Activated T-helper 1 cell treated with anti-CD3 and anti-CD28 coated beads, Interleukin-12 subunit alpha, Interleukin-12 subunit beta, Interleukin-2, Interleukin-4 antibody, amounts not matched to agents 30 ng/mL and 10 ng/mL and 1 ng/mL, durations not matched to agents 14 hours and 24 hours and 36 hours (primary cell): Measurements from ENCODE around the gene CCDC122. TPM values are rescaled to one million over a fixed set of nuclear protein-coding genes. Genes with fewer than 3 reads are reported as not detected.

Source experiments
- DNase-seq: peaks from one replicate; pipeline ENCODE4 v3.0.0; 2021; ENCODE audit warnings: low spot score
- H3K27ac Mint-ChIP-seq: one replicate; pipeline ENCODE4 v1.8.0; 2021; ENCODE audit warnings: mild to moderate bottlenecking, mixed read lengths
- H3K27me3 Mint-ChIP-seq: one replicate; pipeline ENCODE4 v1.8.0; 2022; ENCODE audit warnings: mild to moderate bottlenecking, moderate library complexity, mixed read lengths; ENCODE audit not compliant: insufficient read depth
- H3K36me3 Mint-ChIP-seq: one replicate; pipeline ENCODE4 v1.8.0; 2021; ENCODE audit warnings: low read depth, mixed read lengths
- H3K4me1 Mint-ChIP-seq: one replicate; pipeline ENCODE4 v1.8.0; 2021; ENCODE audit warnings: low read depth, mixed read lengths
- H3K4me3 Mint-ChIP-seq: one replicate; pipeline ENCODE4 v1.8.0; 2021; ENCODE audit warnings: mild to moderate bottlenecking, moderate library complexity, mixed read lengths
- H3K9me3 Mint-ChIP-seq: one replicate; pipeline ENCODE4 v1.8.0; 2021; ENCODE audit warnings: mixed read lengths
- intact Hi-C: fragments of 100-400 bp; cut with micrococcal nuclease; formaldehyde crosslinking; loops from one replicate; pipeline ENCODE4 v1.15.1; 2024
- total RNA-seq: library from RNA; stranded (reverse); gene quantifications from 2 replicates; pipeline ENCODE4 v1.2.3, GENCODE V29; 2022

The CCDC122 gene
- 0.86 and 1.5 TPM in 2 replicates for total RNA-seq

DNA sequence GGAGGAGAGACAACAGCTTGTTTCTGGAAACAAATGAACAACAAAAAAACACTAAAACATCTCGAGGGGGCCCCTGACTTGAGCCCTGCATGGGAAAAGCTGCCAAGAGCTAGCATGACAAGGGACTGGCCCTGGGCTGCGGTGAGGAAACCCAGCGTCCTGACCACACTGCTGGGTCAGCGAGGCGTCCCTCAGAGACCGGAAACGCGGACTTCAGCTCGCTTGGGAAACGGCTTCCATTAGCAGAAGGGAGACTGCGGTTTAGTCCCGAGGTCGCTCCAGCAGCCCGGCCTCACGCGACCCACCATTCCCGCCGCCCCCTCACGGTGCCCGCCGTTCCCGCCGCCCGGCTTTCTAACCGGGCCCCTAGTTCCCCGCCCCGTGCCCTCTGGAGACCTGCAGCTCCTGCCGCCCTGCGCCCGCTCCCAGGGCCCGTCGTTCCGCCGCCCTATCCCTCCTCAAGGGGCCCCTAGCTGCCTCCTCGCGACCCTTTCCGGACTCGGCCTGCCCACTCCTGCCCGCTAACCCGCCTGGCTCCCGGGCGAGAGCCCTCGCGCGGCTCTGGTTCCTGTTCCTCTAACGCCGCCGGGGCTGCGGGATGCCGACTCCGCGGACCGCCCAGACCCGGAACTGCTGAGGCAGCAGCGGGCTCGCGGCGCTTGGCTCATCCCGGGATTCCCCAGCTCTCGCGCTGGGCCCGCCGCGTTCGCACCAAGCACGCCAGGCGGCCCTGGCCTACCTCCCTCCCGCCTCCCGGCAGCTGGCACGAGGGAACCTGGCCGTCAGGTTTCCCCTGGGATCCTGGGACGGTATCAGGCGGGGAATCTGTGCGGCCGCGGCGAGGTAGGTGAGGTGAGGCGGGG is at the start of gene CCDC122:
Gene CCDC122, minus strand, starts transcription at position 849 of the 863 bp plus-strand sequence. CDS start 10,364 bp downstream, outside the sequence.
- Mint-ChIP-seq H3K4me3 (peak within 1 kb of the TSS; percentile 84), H3K27ac (peak within 1 kb of the TSS; percentile 81), H3K4me1 (peaks cover 28% of the 10 kb centered on the region), H3K9me3 (no peaks in the 10 kb centered on the region), H3K36me3 (no peaks in the 10 kb centered on the region), H3K27me3 (peaks cover 15% of the 10 kb centered on the region)
- peak; percentile 75 for DNase-seq
- intact Hi-C loops = loop anchor here (1.0 to 10.0 kb wide), 5 partner anchors 698 to 1384 kb away; partner anchors contain the start of gene TSC22D1

DNA sequence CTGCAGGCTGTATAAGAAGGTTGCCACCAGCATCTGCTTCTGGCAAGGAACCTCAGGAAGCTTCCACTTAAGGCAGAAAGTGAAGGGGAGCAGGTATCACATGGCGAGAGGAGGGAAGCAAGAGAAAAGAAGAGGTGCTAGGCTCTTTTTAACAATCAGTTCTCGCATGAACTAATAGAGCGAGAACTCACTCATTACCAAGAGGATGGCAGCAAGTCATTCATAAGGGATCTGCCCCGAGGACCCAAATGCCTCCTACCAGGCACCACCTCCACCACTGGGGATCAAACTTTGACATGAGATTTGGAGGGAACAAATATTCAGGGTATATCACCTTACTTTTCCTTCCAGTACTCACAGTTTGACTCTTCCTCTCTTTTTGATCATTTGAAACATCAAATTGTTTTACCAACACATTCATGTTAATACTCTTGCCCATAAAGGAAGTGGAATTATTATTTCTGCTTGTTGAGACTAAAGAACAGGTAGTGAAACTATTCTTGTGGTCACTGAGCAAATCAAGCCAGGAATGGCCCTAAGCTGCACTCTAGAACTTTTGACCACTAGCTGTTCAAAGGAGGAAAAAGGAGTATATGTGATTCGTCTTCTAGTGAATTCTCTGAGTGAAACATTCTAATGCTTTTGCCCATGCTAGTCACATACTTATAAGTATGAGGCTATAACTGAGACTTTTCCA is 45.2 kb upstream of the CCDC122 start:
- H3K36me3 Mint-ChIP-seq = no peaks in the 10 kb centered on the region
- no peak overlapping the region for H3K27ac Mint-ChIP-seq
- no peaks in the 10 kb centered on the region for H3K4me1 Mint-ChIP-seq
- no peak overlapping the region for H3K4me3 Mint-ChIP-seq
- no peak for DNase-seq
- H3K27me3 Mint-ChIP-seq = peaks cover 4% of the 10 kb centered on the region
- intact Hi-C loops = no loop called here
- H3K9me3 Mint-ChIP-seq = no peaks in the 10 kb centered on the region

DNA sequence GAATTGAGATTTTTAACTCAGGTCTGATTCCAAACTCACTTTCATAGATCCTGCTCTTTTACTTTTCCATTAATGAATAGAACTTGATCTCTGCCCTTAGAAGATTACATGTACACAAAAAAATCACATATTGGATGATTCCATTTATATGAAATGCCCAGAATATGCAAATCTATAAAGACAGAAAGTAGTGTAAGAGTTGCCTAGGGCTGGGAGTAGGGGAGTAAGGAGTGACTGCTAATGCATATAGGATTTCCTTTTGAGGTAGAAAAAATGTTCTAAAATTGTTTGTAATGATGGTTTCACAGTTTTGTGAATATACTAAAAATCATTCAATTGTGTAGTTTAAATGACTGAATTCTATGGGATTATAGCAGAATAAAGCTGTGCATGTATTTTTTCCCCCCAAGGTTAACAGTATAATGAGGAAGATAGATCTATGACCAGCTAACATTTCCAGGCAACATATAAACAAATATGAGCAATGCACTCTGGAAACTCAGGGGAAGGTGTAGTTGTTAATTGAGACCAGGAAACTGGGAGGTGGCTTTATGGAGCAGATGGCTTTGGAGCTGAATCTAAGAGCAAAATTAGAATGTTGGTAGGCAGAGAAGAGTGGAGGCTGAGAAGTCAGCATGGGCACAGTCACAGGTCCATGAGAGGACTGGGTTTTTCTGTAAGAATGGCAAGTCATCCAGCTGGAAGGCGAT is 41.6 kb upstream of the CCDC122 start:
- no peaks in the 10 kb centered on the region for H3K4me1 Mint-ChIP-seq
- DNase-seq = no peak
- H3K36me3 Mint-ChIP-seq = no peaks in the 10 kb centered on the region
- H3K27me3 Mint-ChIP-seq = peaks cover 4% of the 10 kb centered on the region
- no peaks in the 10 kb centered on the region for H3K9me3 Mint-ChIP-seq
- no peak overlapping the region for H3K4me3 Mint-ChIP-seq
- intact Hi-C loops = no loop called here
- no peak overlapping the region for H3K27ac Mint-ChIP-seq

DNA sequence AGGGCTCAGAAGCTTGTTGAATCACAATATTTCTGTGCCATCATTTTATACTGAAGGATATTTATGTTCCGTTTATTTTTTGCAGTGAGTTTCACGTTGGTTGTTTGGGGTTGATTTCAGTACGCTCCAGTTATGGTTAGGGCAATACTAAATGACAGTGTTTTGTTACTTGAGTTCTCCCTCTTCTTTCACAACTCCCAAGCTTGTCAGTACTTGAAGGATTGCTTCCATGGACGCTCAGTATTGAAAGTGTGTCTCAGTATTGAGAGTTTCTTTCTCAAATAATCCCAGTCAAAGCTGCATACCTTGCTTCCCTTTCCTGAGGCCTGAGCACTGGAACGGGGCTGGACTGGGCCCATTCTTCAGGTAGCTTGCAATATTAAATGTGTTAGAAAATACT is 39.1 kb upstream of the CCDC122 start:
- H3K27me3 Mint-ChIP-seq = peaks cover 3% of the 10 kb centered on the region
- no peaks in the 10 kb centered on the region for H3K36me3 Mint-ChIP-seq
- H3K4me3 Mint-ChIP-seq = no peak overlapping the region
- no peaks in the 10 kb centered on the region for H3K4me1 Mint-ChIP-seq
- intact Hi-C loops = no loop called here
- DNase-seq = no peak
- H3K9me3 Mint-ChIP-seq = no peaks in the 10 kb centered on the region
- H3K27ac Mint-ChIP-seq = no peak overlapping the region

DNA sequence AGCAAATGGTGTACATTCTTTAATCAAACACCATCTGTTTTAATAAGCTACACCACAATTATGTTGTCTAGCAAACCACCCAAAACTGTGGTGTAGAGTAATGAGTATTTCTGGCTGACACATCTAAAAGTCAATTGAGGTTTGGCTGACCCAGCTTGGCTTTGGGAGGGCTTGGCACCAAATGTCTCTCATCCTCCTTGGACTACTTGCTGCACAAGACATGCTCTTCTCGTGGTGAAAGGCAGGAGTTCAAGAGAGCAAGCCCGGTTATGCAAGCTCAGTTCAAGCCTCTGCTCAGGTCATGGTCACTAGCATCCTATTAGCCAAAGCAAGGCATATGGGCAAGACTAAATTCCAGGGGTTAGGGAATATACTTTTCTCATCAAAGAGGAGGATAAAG is 37.3 kb upstream of the CCDC122 start:
- Mint-ChIP-seq H3K27me3 (peaks cover 12% of the 10 kb centered on the region), H3K4me3 (no peak overlapping the region), H3K4me1 (no peaks in the 10 kb centered on the region), H3K36me3 (no peaks in the 10 kb centered on the region), H3K27ac (no peak overlapping the region), H3K9me3 (no peaks in the 10 kb centered on the region)
- intact Hi-C loops = no loop called here
- no peak for DNase-seq

DNA sequence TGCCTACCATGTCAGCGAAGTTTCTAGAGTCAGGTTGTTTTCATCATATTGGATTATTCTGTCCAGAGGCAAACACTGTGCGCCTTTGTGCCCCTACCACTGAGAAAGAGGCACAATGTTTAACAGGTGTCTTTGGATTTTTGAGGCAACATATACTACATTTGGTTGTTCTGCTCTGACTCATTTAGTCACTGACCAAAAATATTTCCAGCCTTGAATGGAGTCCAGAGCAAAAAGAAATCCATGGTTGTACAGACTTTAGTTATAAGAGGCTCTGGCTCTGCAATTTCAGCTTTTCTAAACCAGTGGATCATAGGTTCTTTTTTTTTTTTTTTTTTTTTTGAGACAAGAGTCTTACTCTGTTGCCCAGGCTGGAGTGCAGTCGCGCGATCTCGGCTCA is 35.9 kb upstream of the CCDC122 start:
- no peak overlapping the region for H3K4me3 Mint-ChIP-seq
- intact Hi-C loops = no loop called here

DNA sequence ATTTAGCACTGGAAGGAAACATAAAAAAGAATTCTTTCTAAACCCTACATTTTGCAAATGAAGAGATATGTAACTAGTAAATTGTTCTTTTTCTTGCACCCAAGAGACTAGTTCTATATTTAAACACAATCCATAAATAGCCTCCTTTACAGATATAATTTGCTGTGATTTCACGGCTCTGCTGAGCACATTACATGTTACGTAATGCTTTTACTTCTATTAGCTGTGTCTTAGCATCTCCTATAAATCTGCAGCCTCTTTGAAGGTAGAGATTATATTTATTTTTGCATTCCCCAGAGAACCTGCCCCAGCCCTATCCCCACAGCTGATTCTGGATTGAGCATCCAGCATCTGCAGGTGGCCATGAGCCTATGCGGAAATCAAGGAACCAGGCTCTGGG is 32.3 kb upstream of the CCDC122 start:
- DNase-seq = no peak
- intact Hi-C loops = no loop called here
- Mint-ChIP-seq H3K27ac (no peak overlapping the region), H3K9me3 (no peaks in the 10 kb centered on the region), H3K4me1 (no peaks in the 10 kb centered on the region), H3K4me3 (no peak overlapping the region), H3K36me3 (no peaks in the 10 kb centered on the region), H3K27me3 (peaks cover 21% of the 10 kb centered on the region)

More for the DNA sequence above, 35.9 kb upstream of the CCDC122 start:
- H3K27ac Mint-ChIP-seq = no peak overlapping the region
- H3K27me3 Mint-ChIP-seq = peaks cover 12% of the 10 kb centered on the region
- DNase-seq = no peak
- no peaks in the 10 kb centered on the region for H3K4me1 Mint-ChIP-seq
- H3K9me3 Mint-ChIP-seq = no peaks in the 10 kb centered on the region
- H3K36me3 Mint-ChIP-seq = no peaks in the 10 kb centered on the region

DNA sequence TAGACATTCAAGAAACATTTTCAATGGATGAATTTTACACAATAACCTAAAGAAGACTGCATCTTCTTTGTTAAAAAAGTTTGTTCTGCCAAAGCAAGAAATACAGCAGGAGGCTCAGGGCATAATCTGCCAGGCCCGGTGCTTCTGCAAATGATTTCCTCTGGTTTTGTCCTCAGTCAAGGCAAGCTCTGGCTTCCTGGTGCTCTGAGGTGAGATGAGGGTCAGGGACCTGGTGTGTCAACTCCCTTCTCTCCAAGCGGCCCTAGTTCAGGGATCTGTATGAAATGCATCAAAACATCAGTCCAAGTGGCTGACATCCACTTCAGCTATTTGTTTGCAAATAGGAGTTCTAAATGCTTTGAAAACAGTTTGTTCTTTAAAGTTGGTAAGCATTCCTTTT is 31.7 kb upstream of the CCDC122 start:
- no peak overlapping the region for H3K27ac Mint-ChIP-seq
- H3K4me1 Mint-ChIP-seq = no peaks in the 10 kb centered on the region
- no peaks in the 10 kb centered on the region for H3K9me3 Mint-ChIP-seq
- peaks cover 23% of the 10 kb centered on the region for H3K27me3 Mint-ChIP-seq
- H3K36me3 Mint-ChIP-seq = no peaks in the 10 kb centered on the region
- no peak overlapping the region for H3K4me3 Mint-ChIP-seq
- no peak for DNase-seq
- intact Hi-C loops = no loop called here

DNA sequence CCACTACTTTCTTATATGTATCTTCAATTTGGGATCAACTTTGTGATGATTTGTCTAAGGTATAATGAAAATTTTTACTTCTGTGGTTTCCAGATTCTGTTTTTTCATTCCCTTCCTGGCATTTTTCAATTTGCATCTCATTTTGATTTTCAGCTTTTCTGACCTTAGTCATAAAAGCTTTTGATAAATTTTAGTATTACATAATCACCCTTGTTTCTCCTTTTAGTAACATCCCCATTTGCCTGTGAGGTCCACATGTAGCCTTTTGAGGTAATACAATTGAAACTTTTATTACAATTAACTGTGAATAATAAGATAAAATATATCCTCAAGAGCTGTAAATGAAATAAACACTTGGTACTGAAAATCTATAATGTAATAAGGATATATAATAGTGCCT is 31.3 kb upstream of the CCDC122 start:
- Mint-ChIP-seq H3K36me3 (no peaks in the 10 kb centered on the region), H3K4me1 (no peaks in the 10 kb centered on the region), H3K9me3 (no peaks in the 10 kb centered on the region), H3K27me3 (peaks cover 23% of the 10 kb centered on the region), H3K4me3 (no peak overlapping the region), H3K27ac (no peak overlapping the region)
- no peak for DNase-seq
- intact Hi-C loops = no loop called here

DNA sequence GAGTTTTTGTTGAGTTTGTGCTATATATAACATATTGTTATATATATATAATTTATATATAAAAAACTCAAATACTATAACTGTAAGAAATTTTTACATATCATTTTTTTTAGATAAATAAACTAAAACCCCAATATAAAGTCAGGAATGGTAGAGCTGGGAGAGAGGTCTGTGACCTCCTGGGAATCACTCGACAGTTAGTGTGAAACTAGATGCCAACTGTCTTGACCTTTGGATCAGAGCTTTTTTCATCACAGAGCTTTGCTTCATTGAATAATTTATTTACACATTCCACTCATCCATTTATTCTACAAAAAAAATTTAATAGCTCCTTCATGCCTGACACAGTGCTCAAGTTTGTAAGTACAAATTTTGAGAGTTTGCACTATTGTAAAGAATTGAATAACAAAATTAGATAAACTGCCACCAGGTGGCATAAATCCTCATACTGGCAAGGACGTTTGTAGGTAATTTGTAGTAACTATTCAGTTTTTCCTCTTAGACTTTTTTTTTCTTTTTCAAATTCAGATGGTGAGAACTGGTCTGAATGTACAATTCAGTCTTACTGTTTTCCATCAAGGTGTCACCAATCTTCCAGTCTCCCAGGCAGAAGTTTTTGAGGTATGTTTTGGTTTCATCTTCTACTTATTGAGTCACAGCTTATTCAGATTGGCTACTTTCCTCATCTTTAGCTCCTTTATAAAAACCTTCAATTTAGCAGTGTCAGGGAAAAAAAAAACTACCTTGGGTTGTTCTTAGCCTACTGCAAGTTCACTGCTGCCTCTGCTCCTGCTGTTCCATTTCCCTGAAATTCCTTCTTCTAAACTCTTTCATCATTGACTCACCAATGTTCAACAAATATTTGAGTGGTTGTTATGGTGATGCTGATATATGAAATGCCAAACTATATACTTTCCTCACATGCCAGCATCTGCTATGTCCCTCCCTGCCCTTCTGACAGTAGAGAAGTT is 28.9 kb upstream of the CCDC122 start:
- H3K4me3 Mint-ChIP-seq = no peak overlapping the region
- H3K4me1 Mint-ChIP-seq = no peaks in the 10 kb centered on the region
- intact Hi-C loops = loop anchor here (5.0 to 10.0 kb wide), 2 partner anchors 286 to 334 kb away; no protein-coding TSS in a partner anchor
- no peak for DNase-seq
- H3K27me3 Mint-ChIP-seq = peaks cover 26% of the 10 kb centered on the region
- H3K27ac Mint-ChIP-seq = no peak overlapping the region
- no peaks in the 10 kb centered on the region for H3K9me3 Mint-ChIP-seq
- H3K36me3 Mint-ChIP-seq = no peaks in the 10 kb centered on the region

DNA sequence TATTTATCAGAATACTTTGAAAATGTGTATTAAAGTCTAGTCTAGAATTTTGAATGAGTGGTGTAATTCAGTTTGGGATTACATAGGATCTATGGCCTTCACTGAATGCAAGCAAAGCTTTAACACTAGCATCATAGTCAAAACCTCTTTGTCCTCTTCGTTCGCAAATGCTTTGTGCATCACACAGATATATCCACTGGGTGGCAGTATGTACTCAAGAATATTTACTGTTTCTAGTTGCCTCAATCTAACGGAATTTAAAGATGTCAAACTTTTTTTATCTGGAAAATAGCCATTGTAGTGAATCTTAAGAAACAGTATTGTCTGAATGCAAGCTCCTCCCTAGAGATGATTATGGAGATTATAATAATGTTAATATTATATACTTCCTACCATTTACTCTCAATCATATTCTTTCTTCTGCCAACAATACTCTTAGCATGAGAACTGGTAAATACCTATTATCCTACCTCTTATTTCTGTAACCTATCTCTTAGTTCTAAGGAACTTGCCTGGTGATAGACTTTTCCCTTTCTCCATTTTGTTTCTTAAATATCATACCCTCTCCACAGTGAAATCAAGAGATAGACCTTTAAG is 26.0 kb upstream of the CCDC122 start:
- Mint-ChIP-seq H3K9me3 (no peaks in the 10 kb centered on the region), H3K4me3 (no peak overlapping the region), H3K27me3 (peaks cover 16% of the 10 kb centered on the region), H3K36me3 (no peaks in the 10 kb centered on the region), H3K4me1 (no peaks in the 10 kb centered on the region), H3K27ac (no peak overlapping the region)
- peak; percentile 9 for DNase-seq
- intact Hi-C loops = loop anchor here (1.0 to 10.0 kb wide), 6 partner anchors 145 to 566 kb away; no protein-coding TSS in a partner anchor

DNA sequence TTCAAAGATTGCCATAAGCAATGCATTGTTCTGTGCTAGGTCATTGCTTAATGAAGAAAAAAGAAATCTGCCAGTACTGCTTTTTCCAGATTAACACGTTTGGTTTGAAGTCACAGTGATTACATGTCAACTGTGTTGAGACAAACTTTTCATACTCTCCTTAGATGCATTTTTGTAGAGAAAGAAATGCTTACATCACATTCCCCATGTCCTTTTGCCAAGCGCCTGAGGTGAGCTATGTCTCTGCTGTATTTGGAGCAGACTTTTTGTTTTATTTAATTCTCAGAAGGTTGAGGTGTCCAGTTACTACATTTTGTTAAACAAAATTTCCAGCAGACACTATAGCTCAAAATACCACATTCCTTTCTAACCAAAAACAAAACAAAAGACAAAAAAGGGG is 16.4 kb upstream of the CCDC122 start:
- intact Hi-C loops = no loop called here
- Mint-ChIP-seq H3K27ac (no peak overlapping the region), H3K27me3 (no peaks in the 10 kb centered on the region), H3K36me3 (no peaks in the 10 kb centered on the region), H3K4me3 (no peak overlapping the region), H3K4me1 (no peaks in the 10 kb centered on the region), H3K9me3 (no peaks in the 10 kb centered on the region)
- DNase-seq = no peak
